ENCODE results near the gene FAM193A. TPM values are rescaled to one million over a fixed set of nuclear protein-coding genes. Genes with fewer than 3 reads are reported as not detected.

FAM193A gene
- total RNA-seq, 1 experiment from 2014 or later: 38.8 TPM

GRCh38 chr4:2497931-2498330 is 38.5 kb upstream of the FAM193A start:
- peak; percentile 76 for DNase-seq
- Histone ChIP-seq H3K27me3 (ENCODE audit: low read length) (no peaks in the 10 kb centered on the region), H3K4me1 (ENCODE audit: low read length) (peaks cover 29% of the 10 kb centered on the region), H3K27ac (ENCODE audit: low read length) (peak overlapping the region; percentile 52), H4K20me1 (ENCODE audit: insufficient read depth, low read depth, low read length) (peaks cover 40% of the 10 kb centered on the region), H3K9ac (ENCODE audit: low read length) (no peak overlapping the region), H3K36me3 (ENCODE audit: insufficient read depth, low read length) (peaks cover 61% of the 10 kb centered on the region), H3K9me2 (replicated peaks; ENCODE audit: insufficient read depth, low read length) (no peaks in the 10 kb centered on the region), H2AFZ (ENCODE audit: low read length) (no peak overlapping the region), H3K79me2 (ENCODE audit: low read length) (peaks cover 77% of the 10 kb centered on the region), H3K9me3 (ENCODE audit: low read length) (no peaks in the 10 kb centered on the region), H3K4me2 (ENCODE audit: low read depth, low read length, poor library complexity, severe bottlenecking) (no peak overlapping the region), H3K4me3 (ENCODE audit: low read length) (no peak overlapping the region)

- Histone ChIP-seq H3K9me3 (ENCODE audit: low read length) (no peaks in the 10 kb centered on the region), H4K20me1 (ENCODE audit: insufficient read depth, low read depth, low read length) (peaks cover 37% of the 10 kb centered on the region), H3K36me3 (ENCODE audit: insufficient read depth, low read length) (peaks cover 56% of the 10 kb centered on the region), H3K4me3 (ENCODE audit: low read length) (no peak overlapping the region), H3K9ac (ENCODE audit: low read length) (no peak overlapping the region), H3K27me3 (ENCODE audit: low read length) (no peaks in the 10 kb centered on the region), H3K79me2 (ENCODE audit: low read length) (peaks cover 72% of the 10 kb centered on the region), H3K9me2 (replicated peaks; ENCODE audit: insufficient read depth, low read length) (no peaks in the 10 kb centered on the region), H3K4me1 (ENCODE audit: low read length) (peaks cover 24% of the 10 kb centered on the region), H3K4me2 (ENCODE audit: low read depth, low read length, poor library complexity, severe bottlenecking) (no peak overlapping the region), H2AFZ (ENCODE audit: low read length) (no peak overlapping the region), H3K27ac (ENCODE audit: low read length) (no peak overlapping the region)
- no peak for DNase-seq
These were observed 35.9 kb upstream of the FAM193A start for GRCh38 chr4:2500547-2500946.

GRCh38 chr4:2501034-2501594 is 35.3 kb upstream of the FAM193A start:
- no peak overlapping the region for H3K27ac ChIP-seq (ENCODE audit: low read length)
- H3K4me3 ChIP-seq (ENCODE audit: low read length): no peak overlapping the region
- peaks cover 19% of the 10 kb centered on the region for H3K4me1 ChIP-seq (ENCODE audit: low read length)
- H3K4me2 ChIP-seq (ENCODE audit: low read depth, low read length, poor library complexity, severe bottlenecking): no peak overlapping the region
- peaks cover 71% of the 10 kb centered on the region for H3K79me2 ChIP-seq (ENCODE audit: low read length)
- peaks cover 52% of the 10 kb centered on the region for H3K36me3 ChIP-seq (ENCODE audit: insufficient read depth, low read length)
- no peaks in the 10 kb centered on the region for H3K27me3 ChIP-seq (ENCODE audit: low read length)
- H3K9me2 ChIP-seq (replicated peaks; ENCODE audit: insufficient read depth, low read length): no peaks in the 10 kb centered on the region
- no peak for DNase-seq
- no peak overlapping the region for H3K9ac ChIP-seq (ENCODE audit: low read length)
- no peak overlapping the region for H2AFZ ChIP-seq (ENCODE audit: low read length)
- peaks cover 33% of the 10 kb centered on the region for H4K20me1 ChIP-seq (ENCODE audit: insufficient read depth, low read depth, low read length)
- H3K9me3 ChIP-seq (ENCODE audit: low read length): no peaks in the 10 kb centered on the region

GRCh38 chr4:2503809-2504208 is 32.6 kb upstream of the FAM193A start:
- Histone ChIP-seq H3K4me1 (ENCODE audit: low read length) (no peaks in the 10 kb centered on the region), H3K27ac (ENCODE audit: low read length) (no peak overlapping the region), H2AFZ (ENCODE audit: low read length) (no peak overlapping the region), H3K27me3 (ENCODE audit: low read length) (no peaks in the 10 kb centered on the region), H4K20me1 (ENCODE audit: insufficient read depth, low read depth, low read length) (peaks cover 43% of the 10 kb centered on the region), H3K36me3 (ENCODE audit: insufficient read depth, low read length) (peaks cover 51% of the 10 kb centered on the region), H3K9ac (ENCODE audit: low read length) (no peak overlapping the region), H3K4me3 (ENCODE audit: low read length) (no peak overlapping the region), H3K9me3 (ENCODE audit: low read length) (no peaks in the 10 kb centered on the region), H3K79me2 (ENCODE audit: low read length) (peaks cover 70% of the 10 kb centered on the region), H3K4me2 (ENCODE audit: low read depth, low read length, poor library complexity, severe bottlenecking) (no peak overlapping the region), H3K9me2 (replicated peaks; ENCODE audit: insufficient read depth, low read length) (no peaks in the 10 kb centered on the region)
- no peak for DNase-seq

- DNase-seq: no peak
- peaks cover 47% of the 10 kb centered on the region for H3K79me2 ChIP-seq (ENCODE audit: low read length)
- H3K27ac ChIP-seq (ENCODE audit: low read length): no peak overlapping the region
- no peaks in the 10 kb centered on the region for H3K27me3 ChIP-seq (ENCODE audit: low read length)
- peaks cover 38% of the 10 kb centered on the region for H3K36me3 ChIP-seq (ENCODE audit: insufficient read depth, low read length)
- no peaks in the 10 kb centered on the region for H3K4me1 ChIP-seq (ENCODE audit: low read length)
- H2AFZ ChIP-seq (ENCODE audit: low read length): no peak overlapping the region
- H3K4me3 ChIP-seq (ENCODE audit: low read length): no peak overlapping the region
- peaks cover 36% of the 10 kb centered on the region for H4K20me1 ChIP-seq (ENCODE audit: insufficient read depth, low read depth, low read length)
- no peaks in the 10 kb centered on the region for H3K9me2 ChIP-seq (replicated peaks; ENCODE audit: insufficient read depth, low read length)
- no peak overlapping the region for H3K4me2 ChIP-seq (ENCODE audit: low read depth, low read length, poor library complexity, severe bottlenecking)
- H3K9ac ChIP-seq (ENCODE audit: low read length): no peak overlapping the region
- no peaks in the 10 kb centered on the region for H3K9me3 ChIP-seq (ENCODE audit: low read length)
These were observed 29.2 kb upstream of the FAM193A start for GRCh38 chr4:2507259-2507658.

- no peaks in the 10 kb centered on the region for H3K4me1 ChIP-seq (ENCODE audit: low read length)
- no peaks in the 10 kb centered on the region for H3K9me3 ChIP-seq (ENCODE audit: low read length)
- peaks cover 44% of the 10 kb centered on the region for H3K36me3 ChIP-seq (ENCODE audit: insufficient read depth, low read length)
- H3K4me3 ChIP-seq (ENCODE audit: low read length): no peak overlapping the region
- H3K79me2 ChIP-seq (ENCODE audit: low read length): peaks cover 45% of the 10 kb centered on the region
- DNase-seq: no peak
- H3K9me2 ChIP-seq (replicated peaks; ENCODE audit: insufficient read depth, low read length): no peaks in the 10 kb centered on the region
- H3K9ac ChIP-seq (ENCODE audit: low read length): no peak overlapping the region
- no peak overlapping the region for H3K4me2 ChIP-seq (ENCODE audit: low read depth, low read length, poor library complexity, severe bottlenecking)
- no peak overlapping the region for H2AFZ ChIP-seq (ENCODE audit: low read length)
- no peak overlapping the region for H3K27ac ChIP-seq (ENCODE audit: low read length)
- no peaks in the 10 kb centered on the region for H3K27me3 ChIP-seq (ENCODE audit: low read length)
- H4K20me1 ChIP-seq (ENCODE audit: insufficient read depth, low read depth, low read length): peaks cover 36% of the 10 kb centered on the region
These were observed 28.6 kb upstream of the FAM193A start for GRCh38 chr4:2507855-2508254.

GRCh38 chr4:2510351-2511259 is 25.8 kb upstream of the FAM193A start:
- no peak overlapping the region for H3K9ac ChIP-seq (ENCODE audit: low read length)
- no peaks in the 10 kb centered on the region for H3K4me1 ChIP-seq (ENCODE audit: low read length)
- H4K20me1 ChIP-seq (ENCODE audit: insufficient read depth, low read depth, low read length): peaks cover 29% of the 10 kb centered on the region
- H3K27ac ChIP-seq (ENCODE audit: low read length): no peak overlapping the region
- peaks cover 45% of the 10 kb centered on the region for H3K36me3 ChIP-seq (ENCODE audit: insufficient read depth, low read length)
- no peak overlapping the region for H3K4me2 ChIP-seq (ENCODE audit: low read depth, low read length, poor library complexity, severe bottlenecking)
- DNase-seq: no peak
- H2AFZ ChIP-seq (ENCODE audit: low read length): no peak overlapping the region
- H3K79me2 ChIP-seq (ENCODE audit: low read length): peaks cover 27% of the 10 kb centered on the region
- H3K4me3 ChIP-seq (ENCODE audit: low read length): no peak overlapping the region
- no peaks in the 10 kb centered on the region for H3K27me3 ChIP-seq (ENCODE audit: low read length)
- H3K9me3 ChIP-seq (ENCODE audit: low read length): no peaks in the 10 kb centered on the region
- H3K9me2 ChIP-seq (replicated peaks; ENCODE audit: insufficient read depth, low read length): no peaks in the 10 kb centered on the region

- DNase-seq: no peak
- Histone ChIP-seq H3K4me1 (ENCODE audit: low read length) (no peaks in the 10 kb centered on the region), H3K27ac (ENCODE audit: low read length) (no peak overlapping the region), H3K27me3 (ENCODE audit: low read length) (no peaks in the 10 kb centered on the region), H3K36me3 (ENCODE audit: insufficient read depth, low read length) (peaks cover 45% of the 10 kb centered on the region), H3K9me2 (replicated peaks; ENCODE audit: insufficient read depth, low read length) (no peaks in the 10 kb centered on the region), H3K79me2 (ENCODE audit: low read length) (peaks cover 17% of the 10 kb centered on the region), H2AFZ (ENCODE audit: low read length) (no peak overlapping the region), H3K4me2 (ENCODE audit: low read depth, low read length, poor library complexity, severe bottlenecking) (no peak overlapping the region), H3K9me3 (ENCODE audit: low read length) (no peaks in the 10 kb centered on the region), H3K4me3 (ENCODE audit: low read length) (no peak overlapping the region), H3K9ac (ENCODE audit: low read length) (no peak overlapping the region), H4K20me1 (ENCODE audit: insufficient read depth, low read depth, low read length) (peaks cover 23% of the 10 kb centered on the region)
These were observed 24.8 kb upstream of the FAM193A start for GRCh38 chr4:2511645-2512131.
